ENCODE results near the gene KCNQ5.

The KCNQ5 gene

DNA sequence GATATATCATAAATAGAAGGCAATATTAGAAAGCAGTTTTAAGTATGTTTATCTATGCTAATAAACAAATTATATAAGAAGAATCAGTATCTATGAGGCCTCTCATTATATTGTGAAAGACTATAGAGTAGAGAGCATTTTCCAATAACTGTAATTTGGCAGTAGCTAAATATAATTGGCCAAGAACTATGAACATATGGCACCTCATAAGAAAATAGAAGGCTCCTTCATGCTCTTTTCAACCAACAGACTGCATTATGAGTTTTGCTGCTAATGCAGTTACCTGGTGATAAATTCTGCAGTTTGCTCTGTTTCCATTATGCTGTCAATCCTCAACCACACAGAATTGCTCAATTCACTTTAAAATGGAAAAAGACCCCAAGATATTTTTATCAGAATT, 382.4 kb downstream of the KCNQ5 start:
- Histone ChIP-seq H3F3A (ENCODE audit: insufficient read depth, low read length) (no peaks in the 10 kb centered on the region), H3K4me1 (ENCODE audit: insufficient read depth, low read length, severe bottlenecking) (no peaks in the 10 kb centered on the region), H4K20me1 (ENCODE audit: insufficient read depth, low read length) (no peaks in the 10 kb centered on the region), H3K79me2 (ENCODE audit: insufficient read depth, low read length) (no peaks in the 10 kb centered on the region), H3K9me2 (ENCODE audit: low read depth, low read length) (no peaks in the 10 kb centered on the region), H2AFZ (ENCODE audit: low read length) (no peak overlapping the region), H3K9me3 (ENCODE audit: low read length) (no peaks in the 10 kb centered on the region), H3K4me3 (ENCODE audit: low read depth, low read length, poor library complexity, severe bottlenecking) (no peak overlapping the region), H3K36me3 (ENCODE audit: insufficient read depth, low read length) (peaks cover 28% of the 10 kb centered on the region), H3K27me3 (ENCODE audit: insufficient read depth, low read length) (no peaks in the 10 kb centered on the region), H3K9ac (ENCODE audit: low read length) (no peak overlapping the region), H3K4me2 (ENCODE audit: low read length) (no peak overlapping the region), H3K27ac (ENCODE audit: low read depth, low read length, poor library complexity, severe bottlenecking) (no peak overlapping the region)
- TF ChIP-seq, protein P1, sequence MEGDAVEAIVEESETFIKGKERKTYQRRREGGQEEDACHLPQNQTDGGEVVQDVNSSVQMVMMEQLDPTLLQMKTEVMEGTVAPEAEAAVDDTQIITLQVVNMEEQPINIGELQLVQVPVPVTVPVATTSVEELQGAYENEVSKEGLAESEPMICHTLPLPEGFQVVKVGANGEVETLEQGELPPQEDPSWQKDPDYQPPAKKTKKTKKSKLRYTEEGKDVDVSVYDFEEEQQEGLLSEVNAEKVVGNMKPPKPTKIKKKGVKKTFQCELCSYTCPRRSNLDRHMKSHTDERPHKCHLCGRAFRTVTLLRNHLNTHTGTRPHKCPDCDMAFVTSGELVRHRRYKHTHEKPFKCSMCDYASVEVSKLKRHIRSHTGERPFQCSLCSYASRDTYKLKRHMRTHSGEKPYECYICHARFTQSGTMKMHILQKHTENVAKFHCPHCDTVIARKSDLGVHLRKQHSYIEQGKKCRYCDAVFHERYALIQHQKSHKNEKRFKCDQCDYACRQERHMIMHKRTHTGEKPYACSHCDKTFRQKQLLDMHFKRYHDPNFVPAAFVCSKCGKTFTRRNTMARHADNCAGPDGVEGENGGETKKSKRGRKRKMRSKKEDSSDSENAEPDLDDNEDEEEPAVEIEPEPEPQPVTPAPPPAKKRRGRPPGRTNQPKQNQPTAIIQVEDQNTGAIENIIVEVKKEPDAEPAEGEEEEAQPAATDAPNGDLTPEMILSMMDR (IDR thresholded peaks at IDR 0.05; ENCODE audit: low read length), result no peak
- no peak for TF ChIP-seq EZH2 (IDR thresholded peaks at IDR 0.05; ENCODE audit: borderline replicate concordance, low read length)

DNA sequence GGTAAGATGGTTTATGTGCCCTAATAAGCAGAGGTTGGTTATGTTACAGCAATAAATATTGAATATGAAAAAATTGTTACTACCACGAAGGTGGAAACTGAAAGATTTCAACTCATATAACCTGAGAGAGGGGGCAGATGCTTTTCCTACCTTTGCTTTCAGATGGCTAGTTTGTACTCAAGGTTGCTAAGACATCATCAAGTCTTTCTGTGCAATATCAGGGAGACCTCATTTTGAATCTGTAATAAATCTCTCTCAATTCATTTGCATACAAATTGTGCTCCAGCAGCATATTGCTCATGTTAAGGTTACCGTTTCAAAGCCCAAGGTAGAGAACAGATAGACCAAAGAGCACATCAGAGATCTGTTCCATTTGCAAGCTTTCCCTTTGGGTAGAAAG, 383.0 kb downstream of the KCNQ5 start:
- Histone ChIP-seq H3K36me3 (ENCODE audit: insufficient read depth, low read length) (peaks cover 28% of the 10 kb centered on the region), H3K79me2 (ENCODE audit: insufficient read depth, low read length) (no peaks in the 10 kb centered on the region), H2AFZ (ENCODE audit: low read length) (no peak overlapping the region), H3F3A (ENCODE audit: insufficient read depth, low read length) (no peaks in the 10 kb centered on the region), H3K4me2 (ENCODE audit: low read length) (no peak overlapping the region), H3K4me1 (ENCODE audit: insufficient read depth, low read length, severe bottlenecking) (no peaks in the 10 kb centered on the region), H3K9me3 (ENCODE audit: low read length) (no peaks in the 10 kb centered on the region), H3K27me3 (ENCODE audit: insufficient read depth, low read length) (no peaks in the 10 kb centered on the region), H3K9ac (ENCODE audit: low read length) (no peak overlapping the region), H3K9me2 (ENCODE audit: low read depth, low read length) (no peaks in the 10 kb centered on the region), H3K4me3 (ENCODE audit: low read depth, low read length, poor library complexity, severe bottlenecking) (no peak overlapping the region), H4K20me1 (ENCODE audit: insufficient read depth, low read length) (no peaks in the 10 kb centered on the region), H3K27ac (ENCODE audit: low read depth, low read length, poor library complexity, severe bottlenecking) (no peak overlapping the region)
- TF ChIP-seq, protein P1 (IDR thresholded peaks at IDR 0.05; ENCODE audit: low read length), result no peak
- TF ChIP-seq EZH2 (IDR thresholded peaks at IDR 0.05; ENCODE audit: borderline replicate concordance, low read length), result no peak

DNA sequence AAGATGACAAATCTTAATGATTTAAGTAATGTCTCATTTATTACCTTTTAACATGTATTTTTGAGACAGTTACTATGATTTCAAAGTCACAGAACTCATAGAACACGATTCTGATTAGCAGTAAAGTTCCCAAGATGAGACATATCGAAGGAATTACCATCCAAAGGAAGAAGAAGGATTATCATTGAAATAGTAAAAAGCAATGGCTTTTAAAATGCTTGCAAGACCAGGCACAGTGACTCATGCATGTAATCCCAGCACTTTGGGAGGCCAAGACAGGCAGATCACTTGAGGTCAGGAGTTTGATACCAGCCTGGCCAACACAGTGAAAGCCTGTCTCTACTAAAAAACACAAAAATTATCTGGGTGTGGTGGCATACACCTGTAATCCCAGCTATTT, 384.3 kb downstream of the KCNQ5 start:
- H3K4me2 ChIP-seq (ENCODE audit: low read length), result no peak overlapping the region
- no peak overlapping the region for H3K4me3 ChIP-seq (ENCODE audit: low read depth, low read length, poor library complexity, severe bottlenecking)
- H3F3A ChIP-seq (ENCODE audit: insufficient read depth, low read length), result no peaks in the 10 kb centered on the region
- H3K4me1 ChIP-seq (ENCODE audit: insufficient read depth, low read length, severe bottlenecking), result no peaks in the 10 kb centered on the region
- no peak overlapping the region for H2AFZ ChIP-seq (ENCODE audit: low read length)
- H3K27me3 ChIP-seq (ENCODE audit: insufficient read depth, low read length), result no peaks in the 10 kb centered on the region
- H3K79me2 ChIP-seq (ENCODE audit: insufficient read depth, low read length), result no peaks in the 10 kb centered on the region
- no peaks in the 10 kb centered on the region for H3K9me2 ChIP-seq (ENCODE audit: low read depth, low read length)
- H3K9me3 ChIP-seq (ENCODE audit: low read length), result no peaks in the 10 kb centered on the region
- peaks cover 28% of the 10 kb centered on the region for H3K36me3 ChIP-seq (ENCODE audit: insufficient read depth, low read length)
- no peak overlapping the region for H3K9ac ChIP-seq (ENCODE audit: low read length)
- TF ChIP-seq, protein P1 (IDR thresholded peaks at IDR 0.05; ENCODE audit: low read length), result no peak
- no peak for TF ChIP-seq EZH2 (IDR thresholded peaks at IDR 0.05; ENCODE audit: borderline replicate concordance, low read length)
- H3K27ac ChIP-seq (ENCODE audit: low read depth, low read length, poor library complexity, severe bottlenecking), result no peak overlapping the region
- no peaks in the 10 kb centered on the region for H4K20me1 ChIP-seq (ENCODE audit: insufficient read depth, low read length)
